Gastroesophageal sphincter (tissue), 4 donors: ENCODE data around the gene MAGEA4. TPM values are rescaled to one million over a fixed set of nuclear protein-coding genes. Genes with fewer than 3 reads are reported as not detected.

Source experiments
- ATAC-seq: fragments of 150-250 bp; one replicate; pipeline ENCODE4 v1.9.1; 2016; ENCODE audit warnings: mild to moderate bottlenecking, moderate library complexity
- H3K27ac ChIP-seq, 4 donors: fragments of 200-600 bp; sonication (generic) in 3 of 4; 1 replicate in 3 of 4; 2 replicates in 1 of 4; pipeline ENCODE4 v1.5.1; 2016 to 2019
- H3K27me3 ChIP-seq: fragments of 200-600 bp; sonication (generic); one replicate; pipeline ENCODE4 v1.5.1; 2019
- H3K36me3 ChIP-seq, 2 donors: fragments of 200-600 bp; sonication (generic); one replicate each; pipeline ENCODE4 v1.5.1; 2019; ENCODE audit warnings: control low read depth in 1 of 2
- H3K4me1 ChIP-seq, 3 donors: fragments of 200-600 bp; sonication (generic); 1 replicate in 2 of 3; 2 replicates in 1 of 3; pipeline ENCODE4 v1.5.1; 2016 to 2019; ENCODE audit warnings: control low read depth in 2 of 3
- H3K4me3 ChIP-seq, 2 donors: fragments of 200-600 bp; sonication (generic); one replicate each; pipeline ENCODE4 v1.5.1; 2019; ENCODE audit warnings: mild to moderate bottlenecking in 1 of 2, moderate library complexity in 1 of 2
- H3K9me3 ChIP-seq, 3 donors: fragments of 200-600 bp; sonication (generic); one replicate each; pipeline ENCODE4 v1.5.1; 2017 to 2019; ENCODE audit warnings: control low read depth in 2 of 3
- CTCF ChIP-seq, 4 experiments: fragments of 200-600 bp in 2 of 4; fragments of 450-650 bp in 2 of 4; sonication (generic) in 1 of 4; IDR thresholded peaks; one replicate each; pipeline ENCODE4 v1.5.1; 2017 to 2019; ENCODE audit warnings: antibody characterized with exemption in 4 of 4, mild to moderate bottlenecking in 2 of 4, moderate library complexity in 2 of 4
- EP300 ChIP-seq: sonication (generic); formaldehyde crosslinking; IDR thresholded peaks from one replicate; pipeline ENCODE4 v1.6.1; 2017; ENCODE audit warnings: antibody characterized with exemption, mild to moderate bottlenecking
- POLR2A ChIP-seq, 2 donors: fragments of 450-650 bp; IDR thresholded peaks; one replicate each; pipeline ENCODE4 v1.6.1; 2017; ENCODE audit warnings: antibody characterized with exemption in 2 of 2, mild to moderate bottlenecking in 2 of 2, moderate library complexity in 1 of 2
- POLR2AphosphoS5 ChIP-seq: sonication (generic); formaldehyde crosslinking; IDR thresholded peaks from one replicate; pipeline ENCODE4 v1.6.1; 2017; ENCODE audit warnings: antibody characterized with exemption
- WGBS, 2 donors: methylation state at CpG; one replicate each; pipeline ENCODE4 v1.1.5; 2018; ENCODE audit warnings: low coverage in 1 of 2; 5-methylcytosine and 5-hydroxymethylcytosine counted together
- total RNA-seq, 4 donors: library from RNA; depleted of rRNA; stranded (reverse); fragments of >200 nt; gene quantifications; one replicate each; pipeline ENCODE4 v1.1.0, GENCODE V29; 2016

Gene MAGEA4, protein sequence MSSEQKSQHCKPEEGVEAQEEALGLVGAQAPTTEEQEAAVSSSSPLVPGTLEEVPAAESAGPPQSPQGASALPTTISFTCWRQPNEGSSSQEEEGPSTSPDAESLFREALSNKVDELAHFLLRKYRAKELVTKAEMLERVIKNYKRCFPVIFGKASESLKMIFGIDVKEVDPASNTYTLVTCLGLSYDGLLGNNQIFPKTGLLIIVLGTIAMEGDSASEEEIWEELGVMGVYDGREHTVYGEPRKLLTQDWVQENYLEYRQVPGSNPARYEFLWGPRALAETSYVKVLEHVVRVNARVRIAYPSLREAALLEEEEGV
- not detected for total RNA-seq

- TF ChIP-seq POLR2AphosphoS5 (no peak), EP300 (no peak), POLR2A (IDR thresholded peaks at IDR 0.05) (no peak), CTCF (IDR thresholded peaks at IDR 0.05) (no peak)
- no peaks in the 10 kb centered on the region for H3K4me1 ChIP-seq
- H3K27ac ChIP-seq, result no peak within 1 kb of the TSS
- H3K27me3 ChIP-seq, result no peaks in the 10 kb centered on the region
- WGBS, 2 donors, result no CpG with 5 or more reads among the region's 11 CpGs
- no peak for ATAC-seq
- no peak within 1 kb of the TSS for H3K4me3 ChIP-seq
- H3K36me3 ChIP-seq, result no peaks in the 10 kb centered on the region
- no peaks in the 10 kb centered on the region for H3K9me3 ChIP-seq
Measured at GRCh38 chrX:151912780-151913179, at the start of gene MAGEA4. Gene MAGEA4 (plus strand): TSS chrX:151912889. CDS start chrX:151923665, 10,776 bp downstream.

- H3K36me3 ChIP-seq, result no peaks in the 10 kb centered on the region
- WGBS, 2 donors, result 20% methylated on average over 1 of the region's 1 CpG; no CpG with 5 or more reads in 1 of the 2 donors
Measured at GRCh38 chrX:151870602-151871001, 42.1 kb upstream of the MAGEA4 start.

GRCh38 chrX:151871244-151871643 lies 41.4 kb upstream of the MAGEA4 start:
- Histone ChIP-seq H3K36me3 (no peaks in the 10 kb centered on the region), H3K27ac (no peak overlapping the region), H3K27me3 (no peaks in the 10 kb centered on the region), H3K9me3 (no peaks in the 10 kb centered on the region), H3K4me3 (no peak overlapping the region), H3K4me1 (no peaks in the 10 kb centered on the region)
- TF ChIP-seq POLR2A (IDR thresholded peaks at IDR 0.05), result no peak
- TF ChIP-seq CTCF (IDR thresholded peaks at IDR 0.05), result no peak
- TF ChIP-seq EP300, result no peak
- TF ChIP-seq POLR2AphosphoS5, result no peak
- ATAC-seq, result peak; percentile 55
- WGBS, 2 donors, result 77 to 80% methylated on average over 1 to 2 of the region's 3 CpGs

More at GRCh38 chrX:151870602-151871001, 42.1 kb upstream of the MAGEA4 start:
- no peaks in the 10 kb centered on the region for H3K4me1 ChIP-seq
- no peak for ATAC-seq
- no peaks in the 10 kb centered on the region for H3K27me3 ChIP-seq
- TF ChIP-seq POLR2A (IDR thresholded peaks at IDR 0.05), result no peak
- no peak for TF ChIP-seq EP300
- no peak for TF ChIP-seq CTCF (IDR thresholded peaks at IDR 0.05)
- TF ChIP-seq POLR2AphosphoS5, result no peak
- no peak overlapping the region for H3K4me3 ChIP-seq
- no peaks in the 10 kb centered on the region for H3K9me3 ChIP-seq
- no peak overlapping the region for H3K27ac ChIP-seq

DNA sequence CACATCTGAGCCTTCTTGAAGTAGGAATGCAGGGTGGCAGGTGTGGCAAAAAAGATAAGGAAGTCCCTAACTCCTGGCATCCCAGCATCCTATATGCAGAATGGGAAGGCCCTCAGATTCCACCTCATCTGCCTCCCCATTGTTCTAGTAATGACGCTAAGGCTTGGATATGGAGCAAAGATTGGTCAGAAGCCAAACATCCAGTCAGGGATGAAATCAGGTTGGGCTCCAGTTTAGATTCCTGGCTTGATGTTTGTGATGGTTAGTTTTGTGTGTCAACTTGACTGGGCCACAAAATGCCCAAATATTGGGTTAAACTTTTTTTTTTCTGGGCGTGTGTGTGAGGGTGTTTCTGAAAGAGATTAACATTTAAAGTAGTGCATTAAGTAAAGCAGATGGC lies 39.6 kb upstream of the MAGEA4 start:
- Histone ChIP-seq H3K4me3 (no peak overlapping the region), H3K36me3 (no peaks in the 10 kb centered on the region), H3K27me3 (no peaks in the 10 kb centered on the region), H3K27ac (no peak overlapping the region), H3K4me1 (no peaks in the 10 kb centered on the region), H3K9me3 (no peaks in the 10 kb centered on the region)
- ATAC-seq, result no peak
- TF ChIP-seq CTCF (IDR thresholded peaks at IDR 0.05) (no peak), POLR2A (IDR thresholded peaks at IDR 0.05) (no peak), EP300 (no peak), POLR2AphosphoS5 (no peak)
- 33% methylated on average over 1 of the region's 2 CpGs; no CpG with 5 or more reads in 1 of the 2 donors for WGBS, 2 donors
